Right lung (tissue), 10 donors: Measurements from ENCODE around the gene HMCN1. TPM values are rescaled to one million over a fixed set of nuclear protein-coding genes. Genes with fewer than 3 reads are reported as not detected.

Experiments used
- DNase-seq, 2 donors: peaks; one replicate each; pipeline ENCODE4 v3.0.0-alpha.2; 2013
- long read RNA-seq, 8 donors: transcript quantifications; one replicate each; lab custom pipeline, GENCODE V29; 2026
- polyA plus RNA-seq, 5 donors: library from polyadenylated mRNA; unstranded; fragments of 120-200 nt; gene quantifications; one replicate each; pipeline versions ENCODE4 v1.2.1 to v1.2.3, GENCODE V29; 2013; ENCODE audit warnings: inconsistent platforms in 1 of 5, low replicate concordance in 1 of 5; ENCODE audit not compliant: insufficient read length in 5 of 5, insufficient read depth in 1 of 5

Gene HMCN1
- 10 to 100 TPM; 28.1 to 56.5 (median 45.8) TPM for polyA plus RNA-seq
- long read RNA-seq, donor 1 = 0 reads
- long read RNA-seq, donor 2, partial matches to known transcripts = 5 of 5 reads
- long read RNA-seq, donor 2, other reads (novel, unspliced or antisense) = 0 of 5 reads
- long read RNA-seq, donor 3, partial matches to known transcripts = 10 of 10 reads
- long read RNA-seq, donor 3, other reads (novel, unspliced or antisense) = 0 of 10 reads
- long read RNA-seq, donor 4 = 0 reads
- long read RNA-seq, donor 5, partial matches to known transcripts = 6 of 6 reads
- long read RNA-seq, donor 5, other reads (novel, unspliced or antisense) = 0 of 6 reads
- long read RNA-seq, donor 6, partial matches to known transcripts = 10 of 10 reads
- long read RNA-seq, donor 6, other reads (novel, unspliced or antisense) = 0 of 10 reads
- long read RNA-seq, donor 7, partial matches to known transcripts = 9 of 9 reads
- long read RNA-seq, donor 7, other reads (novel, unspliced or antisense) = 0 of 9 reads
- long read RNA-seq, donor 8 = 0 reads

DNA sequence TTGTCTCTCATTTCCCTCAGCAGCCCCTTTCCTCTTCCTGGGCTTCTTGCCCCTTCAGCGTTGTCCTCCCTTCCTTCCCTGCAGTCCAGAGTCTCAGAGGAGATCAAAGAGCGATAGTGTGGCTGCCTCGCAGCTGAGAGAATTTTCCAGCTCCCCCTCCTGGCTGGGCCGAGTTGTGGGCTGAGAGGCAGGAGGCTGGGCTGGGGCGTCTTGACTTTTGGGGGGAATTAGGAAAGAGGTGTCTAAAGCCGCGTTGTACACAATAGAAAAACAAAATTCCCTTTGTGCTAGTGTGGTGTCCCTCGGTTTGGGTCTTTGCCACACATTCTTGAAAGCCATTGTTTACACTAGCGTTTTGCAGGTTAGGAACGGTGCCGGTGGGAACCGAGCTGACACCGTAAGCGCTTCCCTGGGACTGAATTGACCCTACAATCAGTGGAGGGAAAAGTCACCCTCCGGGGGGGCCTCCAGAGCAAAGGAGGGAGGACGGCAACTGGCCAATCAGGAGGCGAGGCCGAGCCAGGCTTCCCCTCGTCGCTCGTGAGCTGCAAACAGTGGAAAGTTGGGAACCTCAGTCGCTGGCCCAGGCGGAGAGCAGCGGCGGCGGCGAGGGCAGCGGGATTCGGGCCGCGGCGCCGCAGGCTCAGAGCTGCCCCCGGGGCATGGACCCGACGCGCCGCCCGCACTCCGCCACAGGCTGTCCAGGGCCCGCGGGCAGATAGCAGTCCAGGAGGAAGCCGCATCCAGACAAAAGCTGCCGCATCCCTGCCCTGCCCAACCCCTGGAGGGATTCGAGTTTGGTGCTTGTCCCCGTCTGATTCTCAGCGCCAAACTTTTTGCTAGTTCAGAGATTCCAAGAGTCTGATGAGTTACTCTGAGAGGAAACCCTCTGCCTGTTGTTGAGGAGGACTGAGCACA, at the start of gene HMCN1:
Gene HMCN1 (plus strand): TSS at position 574 of the 918 bp plus-strand sequence. CDS start 389 bp downstream, outside the sequence.
- DNase-seq = peak; percentile 78 to 83

DNA sequence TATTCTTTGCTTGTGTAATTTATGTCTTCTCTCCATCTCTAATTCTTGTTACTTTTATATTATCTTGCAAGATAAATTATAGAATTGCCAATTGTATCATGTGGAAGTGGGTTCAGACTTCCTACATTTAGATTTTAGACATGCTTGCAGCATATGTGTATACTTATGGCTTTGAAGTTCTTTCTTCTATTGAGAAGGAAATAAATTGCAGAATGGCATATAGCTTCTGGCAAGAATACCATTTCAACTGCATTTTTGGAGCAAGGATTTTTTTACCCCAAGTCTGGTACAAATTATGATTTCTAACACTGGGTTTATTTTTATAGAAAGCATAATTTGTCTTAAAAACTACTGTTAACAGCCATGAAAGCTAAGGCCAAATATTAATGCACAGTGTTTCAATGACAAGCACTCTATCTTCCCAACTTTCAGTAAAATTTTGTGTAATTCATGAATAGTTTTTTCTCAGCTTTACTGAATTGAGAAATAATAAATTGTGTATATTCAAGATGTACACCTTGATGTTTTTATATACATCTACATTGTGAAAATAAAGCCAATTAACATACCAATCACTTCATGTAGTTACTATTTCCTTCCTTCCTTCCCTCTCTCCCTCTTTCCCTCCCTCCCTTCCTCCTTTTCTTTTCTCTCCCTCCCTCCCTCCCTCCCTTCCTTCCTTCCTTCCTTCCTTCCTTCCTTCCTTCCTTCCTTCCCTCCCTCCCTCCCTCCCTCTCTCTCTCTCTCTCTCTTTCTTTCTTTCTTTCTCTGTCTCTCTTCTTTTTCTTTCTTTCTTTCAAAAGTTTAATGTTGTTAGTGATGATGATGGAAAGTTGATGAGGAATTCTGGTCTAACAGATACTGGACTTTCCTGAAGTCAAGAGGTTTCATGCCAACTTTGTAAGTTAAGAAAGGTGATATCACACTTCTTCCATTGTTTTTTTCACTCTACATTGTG, 47.1 kb upstream of the HMCN1 start:
- DNase-seq = no peak

DNA sequence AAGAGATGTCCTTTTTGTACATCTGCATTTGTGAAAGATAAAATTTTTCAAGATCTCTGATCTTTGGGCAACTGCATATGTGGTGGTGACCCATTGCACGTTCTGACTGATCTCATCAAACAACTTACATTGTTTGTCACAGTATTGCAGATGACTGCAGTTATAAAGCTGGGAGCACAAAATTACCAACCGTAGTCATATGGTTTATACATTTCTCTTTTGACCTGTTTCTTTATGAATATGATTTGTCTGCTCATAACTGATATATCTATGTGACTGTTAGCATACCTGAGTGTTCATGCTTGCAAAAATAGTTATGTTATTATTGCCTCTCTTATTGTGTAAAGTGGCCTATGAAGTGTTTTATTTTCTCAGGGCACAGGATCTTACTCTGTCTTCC, 43.7 kb upstream of the HMCN1 start:
- DNase-seq = no peak

DNA sequence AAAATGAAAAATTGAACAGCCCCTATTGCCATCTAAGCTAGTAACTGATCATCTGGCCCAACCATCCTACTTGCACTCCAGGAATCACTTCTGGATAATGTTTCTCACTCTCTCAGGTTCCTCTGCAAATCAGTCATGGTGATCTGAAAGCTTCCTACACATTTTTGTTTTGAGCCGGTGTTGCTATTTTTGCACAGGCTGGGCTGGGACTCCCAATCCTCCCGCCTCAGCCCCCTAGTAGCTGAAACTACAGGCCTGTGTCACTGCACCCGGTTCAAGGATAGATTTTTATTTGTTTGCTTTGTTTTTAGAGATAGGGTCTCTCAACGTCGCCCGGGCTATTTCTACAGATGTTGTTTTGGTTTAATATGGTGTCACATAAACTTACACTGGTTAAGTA, 40.5 kb upstream of the HMCN1 start:
- DNase-seq = no peak

DNA sequence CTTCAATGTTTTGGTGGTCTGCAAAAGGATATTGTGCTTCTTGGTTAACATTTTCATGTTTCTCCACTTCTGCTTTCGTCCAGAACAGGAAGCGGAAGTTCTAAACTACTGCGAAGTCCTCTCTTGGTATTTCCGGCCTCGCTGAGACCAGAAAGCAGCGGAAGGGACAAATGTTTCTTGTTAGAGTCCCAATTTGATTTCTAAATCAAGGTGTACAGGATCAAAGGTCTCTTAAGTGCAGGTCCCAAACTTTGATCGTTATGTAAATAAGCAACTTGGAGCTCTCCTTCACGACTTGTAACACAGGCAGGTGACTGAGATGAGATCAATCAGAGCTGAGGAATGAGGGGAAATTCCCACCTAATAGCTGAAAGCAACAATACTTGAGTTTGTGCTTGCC, 40.1 kb upstream of the HMCN1 start:
- DNase-seq = no peak

DNA sequence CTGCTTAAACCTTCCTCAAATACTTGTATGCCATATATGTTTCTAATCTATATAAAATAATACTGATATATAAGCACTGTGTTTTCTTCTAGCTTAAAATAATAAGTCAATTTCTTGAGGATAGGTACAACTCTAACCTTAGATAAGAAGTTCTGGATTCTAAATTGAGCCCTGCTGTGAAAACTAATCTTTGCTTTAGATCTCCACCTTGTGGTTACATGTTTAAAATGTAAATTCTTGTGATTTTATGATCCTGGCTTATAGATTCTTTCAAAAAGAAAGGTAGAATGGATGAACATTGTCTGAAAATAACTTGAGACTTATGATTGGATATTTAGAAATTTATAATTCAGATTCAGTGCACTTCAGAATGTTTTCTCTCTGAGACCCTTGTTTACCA, 38.9 kb upstream of the HMCN1 start:
- no peak for DNase-seq

DNA sequence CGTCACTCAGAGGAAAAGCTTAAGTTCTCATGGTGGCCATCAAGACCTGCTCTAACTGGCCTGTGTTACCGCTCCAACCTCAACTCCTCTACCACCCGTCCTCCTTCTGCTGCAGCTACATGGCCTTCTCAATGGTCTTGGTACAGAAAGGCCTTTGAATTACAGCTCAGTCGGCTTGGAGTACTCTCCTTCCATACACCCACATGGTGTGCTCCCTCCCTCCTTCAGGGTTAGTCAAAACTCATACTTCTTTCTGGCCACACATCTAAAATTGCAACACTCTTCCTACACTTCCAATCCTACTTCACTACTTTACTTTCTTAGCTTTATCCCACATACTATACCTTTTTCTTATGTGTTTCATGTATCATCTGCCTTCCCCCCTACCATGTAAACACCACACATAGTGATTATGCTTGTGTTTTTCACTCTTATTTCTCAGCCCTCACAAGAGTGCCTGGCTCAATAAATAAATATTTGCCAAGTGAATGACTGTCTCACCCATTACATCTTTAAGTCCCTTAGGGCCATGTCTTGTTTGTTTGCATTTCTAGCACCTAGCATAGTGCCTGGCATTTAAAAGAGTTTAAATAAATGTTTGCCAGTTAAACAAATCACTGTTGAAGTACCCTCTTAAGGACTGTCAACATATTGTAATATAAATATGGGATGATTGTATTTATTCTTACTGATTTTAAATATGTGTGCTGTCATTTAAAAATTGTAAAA, 37.6 kb upstream of the HMCN1 start:
- DNase-seq = no peak

DNA sequence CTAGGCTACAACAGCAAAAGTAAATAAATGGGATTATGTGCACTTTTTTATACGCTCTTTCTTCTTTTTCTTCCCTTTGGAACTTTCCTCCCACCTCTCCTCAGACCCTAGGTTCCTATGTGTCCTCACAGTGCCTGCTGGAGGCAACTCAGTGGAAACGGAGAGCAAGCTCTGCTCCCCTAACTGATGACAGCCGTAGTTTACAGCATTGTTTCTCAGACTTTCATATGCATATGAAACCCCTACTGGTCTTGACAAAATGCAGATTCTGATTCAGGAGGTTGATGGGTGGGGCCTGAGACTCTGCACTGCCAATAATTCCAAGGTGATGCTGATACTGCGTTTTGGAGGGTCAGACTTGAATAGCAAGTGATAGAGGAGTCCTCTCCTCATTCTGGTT, 34.3 kb upstream of the HMCN1 start:
- DNase-seq = no peak

DNA sequence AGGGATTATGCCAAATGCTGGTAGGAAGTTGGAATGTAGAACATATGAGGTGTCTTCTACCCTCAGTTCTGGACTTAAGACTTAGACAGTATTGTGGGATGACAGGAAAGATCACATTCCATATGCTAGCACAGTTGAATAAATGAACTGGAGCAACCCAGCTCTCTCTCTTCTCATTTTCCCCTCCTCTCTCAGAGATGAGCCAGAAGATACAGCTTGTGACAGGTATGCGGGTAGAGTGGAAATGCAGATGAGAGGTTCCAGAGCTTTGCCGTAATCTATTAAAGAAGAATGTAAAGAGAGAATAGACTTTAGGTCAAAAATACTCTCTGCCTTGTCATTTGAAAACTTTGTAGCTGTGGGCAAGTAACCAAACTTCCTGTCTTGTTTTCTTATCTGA, 32.5 kb upstream of the HMCN1 start:
- DNase-seq = no peak

DNA sequence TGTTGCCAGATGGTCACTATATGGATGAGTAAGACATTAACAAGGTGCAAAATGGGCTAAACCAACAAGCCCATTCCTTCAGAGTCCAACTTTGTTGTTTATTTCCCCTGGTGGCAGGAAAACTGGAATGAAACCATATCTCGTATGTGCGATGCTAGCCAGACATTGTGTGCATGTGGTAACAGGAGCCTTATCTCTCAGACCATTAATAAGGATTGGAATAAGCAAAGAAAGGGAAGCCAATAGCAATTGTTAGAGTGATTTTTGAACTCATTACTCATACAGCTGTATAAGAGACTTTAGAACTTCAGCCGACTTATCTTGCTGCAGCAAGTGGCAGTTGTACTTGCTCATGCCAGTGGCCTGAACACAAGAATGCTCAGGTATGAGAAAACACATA, 30.0 kb upstream of the HMCN1 start:
- DNase-seq = no peak

DNA sequence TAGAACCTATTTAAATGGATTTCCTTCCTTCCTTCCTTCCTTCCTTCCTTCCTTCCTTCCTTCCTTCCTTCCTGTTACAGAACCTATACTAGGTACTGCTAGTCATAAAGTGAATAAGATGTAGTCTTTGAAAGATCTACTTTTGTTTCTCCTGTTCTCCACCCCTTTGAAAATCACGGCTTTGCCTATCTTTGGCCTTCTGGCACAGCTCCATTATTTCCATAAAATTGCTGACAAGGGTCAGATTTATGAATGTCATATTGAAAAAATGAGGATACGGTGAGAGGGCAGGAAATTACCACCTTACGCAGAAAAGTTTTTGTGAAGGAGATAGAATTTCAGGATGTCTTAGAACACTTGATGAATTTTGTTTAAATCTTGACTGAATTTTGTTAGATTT, 18.1 kb upstream of the HMCN1 start:
- DNase-seq = no peak

DNA sequence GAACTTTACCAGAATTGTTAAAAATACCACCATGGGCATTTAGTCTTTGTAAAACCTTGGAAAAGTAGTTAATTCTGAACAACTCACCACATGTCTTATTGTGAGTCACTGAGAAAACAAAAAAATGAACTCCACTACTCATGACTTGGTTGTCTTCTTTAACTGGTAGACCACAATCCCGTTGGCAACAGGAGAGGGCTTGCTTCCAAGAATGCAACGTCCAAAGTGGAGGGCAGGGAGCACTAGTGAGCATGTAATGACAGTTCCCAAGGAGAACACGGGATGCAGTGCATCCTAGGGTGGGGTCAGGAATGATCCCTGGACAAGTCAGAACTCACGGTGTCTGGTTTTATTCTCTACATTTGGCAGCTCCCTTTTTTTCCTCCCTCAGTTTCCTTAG, 15.2 kb upstream of the HMCN1 start:
- DNase-seq = no peak

DNA sequence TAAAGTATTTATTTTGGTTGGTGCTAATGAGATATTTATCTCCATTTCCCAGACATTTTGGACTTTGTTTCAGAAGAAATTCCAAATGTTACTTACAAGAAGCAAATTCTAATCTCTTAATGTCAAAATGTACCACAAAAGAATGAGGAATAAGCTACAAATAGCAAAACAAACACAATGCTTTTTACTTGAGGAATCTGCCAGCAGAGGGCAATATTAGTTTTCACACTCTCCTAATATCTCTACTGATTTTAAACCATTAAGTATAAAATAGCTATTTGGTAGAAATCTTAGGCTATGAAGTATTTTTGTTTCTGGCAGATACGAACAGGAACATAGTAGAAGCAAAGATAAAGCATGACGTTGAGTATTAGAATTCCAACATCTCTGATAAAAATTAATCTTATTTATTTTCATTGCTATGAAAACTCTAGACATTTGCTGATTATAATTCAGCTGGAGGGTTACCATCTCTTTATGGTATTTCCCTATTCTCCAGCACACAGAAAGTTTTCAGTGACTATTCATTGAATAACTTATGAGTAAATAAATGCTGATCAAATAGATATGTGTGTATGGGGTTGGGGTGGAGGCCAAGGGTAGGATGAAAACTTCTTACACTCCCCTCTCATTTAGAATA, 13.4 kb upstream of the HMCN1 start:
- DNase-seq = peak; percentile 45

DNA sequence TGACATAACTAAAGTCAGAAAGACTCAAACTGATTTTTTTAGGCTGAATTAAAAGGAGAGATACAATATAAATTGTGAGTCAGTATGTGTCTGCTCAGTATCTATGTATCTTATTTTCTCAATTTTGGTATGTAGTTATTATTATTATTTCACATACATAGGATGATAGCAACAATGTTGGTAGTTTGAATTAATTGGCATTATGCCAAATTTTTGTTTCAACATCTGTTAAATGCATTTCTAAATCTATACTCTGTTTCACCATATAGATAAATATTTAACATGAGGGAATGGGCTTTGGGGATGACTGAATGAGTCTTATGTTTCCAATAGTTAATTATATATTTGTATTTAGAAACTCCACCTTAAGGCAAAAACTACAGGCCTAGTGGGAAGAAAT, 12.6 kb upstream of the HMCN1 start:
- no peak for DNase-seq

DNA sequence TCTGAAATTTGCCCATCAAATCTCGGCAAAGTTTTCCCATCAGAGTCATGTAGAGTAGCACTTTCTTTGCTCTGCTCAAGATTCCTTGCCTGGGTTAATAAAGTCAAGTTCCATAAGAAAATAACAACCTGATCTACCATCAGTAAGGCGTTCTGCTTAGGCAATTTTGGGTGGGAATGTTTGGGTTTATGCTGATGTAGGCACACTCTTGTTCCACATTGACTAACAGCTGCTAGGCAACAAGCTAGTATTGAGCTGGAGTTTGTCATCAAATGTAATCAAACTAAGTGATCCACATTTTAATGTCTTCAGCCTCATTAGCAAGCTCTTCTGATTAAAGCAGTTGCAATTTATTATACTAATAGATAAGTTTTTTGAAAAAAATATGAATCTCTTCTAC, 12.1 kb upstream of the HMCN1 start:
- no peak for DNase-seq

DNA sequence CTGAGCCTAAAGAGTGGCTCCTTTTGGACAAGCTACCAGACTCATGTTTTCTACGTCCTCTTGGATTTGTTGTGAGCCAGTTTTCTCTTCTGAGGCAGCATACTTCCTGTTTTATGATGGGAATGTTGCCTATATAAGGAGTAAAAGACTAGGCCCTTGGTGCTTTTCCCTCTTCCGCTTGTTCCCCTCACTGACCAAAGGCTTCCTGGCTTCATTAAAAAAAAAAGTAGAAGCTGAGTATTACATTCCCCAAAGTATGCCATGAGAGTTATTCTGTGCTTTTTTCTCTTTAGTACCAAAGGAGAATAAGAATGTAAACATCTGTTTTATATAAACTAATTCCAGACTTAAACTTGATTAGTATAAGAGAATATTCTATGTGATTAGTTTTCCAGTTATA, 6.5 kb upstream of the HMCN1 start:
- no peak for DNase-seq

DNA sequence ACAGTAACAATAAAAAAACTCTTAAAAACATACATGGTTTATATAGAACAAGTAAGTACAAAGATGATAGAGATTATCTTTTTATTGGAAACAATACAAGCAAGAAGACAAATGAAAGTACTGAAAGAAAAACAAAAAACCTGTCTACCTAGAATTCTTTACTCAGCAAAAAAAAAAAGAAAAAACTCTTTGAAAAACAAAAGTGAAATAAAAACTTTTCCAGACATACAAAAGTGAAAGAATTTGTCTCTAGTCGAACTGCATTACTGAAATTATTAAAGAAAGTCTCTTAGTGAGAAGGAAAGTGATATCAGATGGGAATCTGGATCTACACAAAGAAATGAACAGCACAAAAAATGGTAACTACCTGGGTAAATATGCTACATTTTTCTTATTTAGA, 2.7 kb upstream of the HMCN1 start:
- no peak for DNase-seq

DNA sequence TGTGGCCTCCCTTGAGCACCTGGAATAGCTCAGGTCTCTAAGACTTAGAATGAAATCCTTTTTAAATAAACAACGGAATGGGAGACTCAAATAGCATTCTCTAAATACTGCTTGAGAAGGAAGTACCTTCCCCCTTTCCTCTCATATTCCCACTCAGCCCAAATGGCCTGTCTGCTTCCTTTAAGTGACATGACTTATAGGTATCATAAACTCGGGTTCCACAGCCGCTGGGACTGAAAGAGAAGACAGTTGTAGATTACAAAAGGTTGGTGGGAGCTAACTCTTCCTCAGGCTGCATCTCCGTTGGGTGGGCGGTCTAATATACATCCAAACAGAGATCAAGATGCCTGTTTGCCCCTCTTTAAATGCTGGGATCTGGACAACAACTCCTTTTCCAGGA, 1.2 kb upstream of the HMCN1 start:
- no peak for DNase-seq

DNA sequence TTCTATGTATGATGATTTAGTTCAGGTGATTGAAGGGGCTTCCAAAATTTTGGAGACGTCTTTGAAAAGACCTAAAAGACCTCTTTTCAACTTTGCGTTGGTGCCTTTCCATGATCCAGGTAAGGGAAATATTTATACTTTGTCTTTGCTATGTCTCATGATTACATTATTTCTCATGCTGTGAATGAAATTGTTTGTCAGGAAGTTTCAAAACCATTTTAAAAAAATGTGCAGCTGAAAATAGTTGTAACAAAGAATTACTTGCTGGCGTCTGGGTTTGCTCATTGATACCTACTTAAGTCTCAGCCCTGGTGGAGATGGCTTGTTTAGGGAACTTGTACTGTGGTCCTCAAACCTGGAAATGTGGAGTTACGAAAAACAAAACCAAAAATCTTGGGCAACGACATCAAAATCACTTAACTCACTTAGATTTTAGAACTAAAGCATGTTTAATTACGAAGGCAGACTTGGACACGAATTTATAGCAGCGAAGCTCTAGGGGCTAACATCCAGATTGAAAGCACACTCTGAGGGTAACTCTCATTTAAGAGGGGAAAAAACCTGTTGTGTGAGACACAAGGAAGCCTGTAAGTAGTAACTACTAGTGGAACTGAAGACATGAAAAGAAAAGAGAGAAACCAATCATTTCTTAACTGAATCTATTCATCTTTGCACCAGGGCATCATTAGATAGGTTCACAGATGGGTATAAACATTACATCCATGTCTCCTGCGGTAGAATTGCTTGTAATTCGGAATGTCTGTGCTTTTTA, 924 bp downstream of the HMCN1 start:
- peak; percentile 60 to 61 for DNase-seq
